A549 treated with Mapracorat at 1 μM for 4 hours (cell line): ENCODE measurements around the gene MBD6. TPM values are rescaled to one million over a fixed set of nuclear protein-coding genes. Genes with fewer than 3 reads are reported as not detected.

ENCODE experiments used
- total RNA-seq: library from RNA; stranded (reverse); fragments of 200-300 nt; extraction: Qiagen RNA extraction; gene quantifications from 5 replicates; pipeline ENCODE4 v1.2.3, GENCODE V29; 2022

MBD6 gene
- 19.4 to 27.6 TPM (median 26.6 TPM) in 5 replicates for total RNA-seq

GRCh38 chr12:57522011-57522886, at the start of gene MBD6:
Gene MBD6, plus strand, starts transcription at chr12:57522824. Its CDS starts 1,480 bp downstream, at chr12:57524304.

GRCh38 chr12:57479376-57480115, 43.1 kb upstream of the MBD6 start, which contains the start of gene ARHGAP9:
Gene ARHGAP9, minus strand, starts transcription at chr12:57479866. Its CDS starts 460 bp downstream, at chr12:57479406.

GRCh38 chr12:57487597-57488401, 34.8 kb upstream of the MBD6 start, which contains the start of gene MARS1:
Gene MARS1, plus strand, starts transcription at chr12:57488068. Its CDS starts 23 bp downstream, at chr12:57488091.

GRCh38 chr12:57520053-57520818, 2.4 kb upstream of the MBD6 start, which contains the start of gene DDIT3:
Gene DDIT3, minus strand, starts transcription at chr12:57520514. Its CDS starts 3,108 bp downstream, at chr12:57517406.

GRCh38 chr12:57546438-57547287, 24.0 kb downstream of the MBD6 start, which contains the start of gene DCTN2:
Gene DCTN2, minus strand, starts transcription at chr12:57547192. Its CDS starts 129 bp downstream, at chr12:57547063.

GRCh38 chr12:57549909-57550640, 27.5 kb downstream of the MBD6 start, which contains the start of gene KIF5A:
Gene KIF5A, plus strand, starts transcription at chr12:57550044. Its CDS starts 228 bp downstream, at chr12:57550272.

Other genes starting within 250 kb of the MBD6 start
- gene R3HDM2, start 91.8 kb upstream of the MBD6 start, total RNA-seq = 7.2 to 8.8 TPM (median 7.9 TPM) in 5 replicates
- gene INHBC, start 88.0 kb upstream of the MBD6 start, total RNA-seq = not detected in 5 replicates
- 0.05 to 0.09 TPM in 2 of 5 replicates, not detected in the others for gene INHBE, start 67.5 kb upstream of the MBD6 start, total RNA-seq
- gene GLI1, start 63.0 kb upstream of the MBD6 start, total RNA-seq = 5.7 to 7.0 TPM (median 6.5 TPM) in 5 replicates
- gene ARHGAP9, start 43.0 kb upstream of the MBD6 start, total RNA-seq = 0.19 to 0.83 TPM (median 0.35 TPM) in 5 replicates
- 137 to 249 TPM (median 138 TPM) in 5 replicates for gene MARS1, start 34.8 kb upstream of the MBD6 start, total RNA-seq
- gene DDIT3, start 2.3 kb upstream of the MBD6 start, total RNA-seq = 27.8 to 30.1 TPM (median 28.8 TPM) in 5 replicates
- gene DCTN2, start 24.4 kb downstream of the MBD6 start, total RNA-seq = 117 to 160 TPM (median 118 TPM) in 5 replicates
- 0.13 to 0.29 TPM (median 0.20 TPM) in 5 replicates for gene KIF5A, start 27.2 kb downstream of the MBD6 start, total RNA-seq
- 38.3 to 48.9 TPM (median 42.1 TPM) in 5 replicates for gene PIP4K2C, start 68.4 kb downstream of the MBD6 start, total RNA-seq
- gene DTX3, start 82.0 kb downstream of the MBD6 start, total RNA-seq = 16.1 to 21.0 TPM (median 17.8 TPM) in 5 replicates
- gene ARHGEF25, start 88.6 kb downstream of the MBD6 start, total RNA-seq = 4.4 to 5.9 TPM (median 5.3 TPM) in 5 replicates
- 30.6 to 47.9 TPM (median 44.0 TPM) in 5 replicates for gene B4GALNT1, start 110.4 kb downstream of the MBD6 start, total RNA-seq
- gene OS9, start 171.3 kb downstream of the MBD6 start, total RNA-seq = 113 to 119 TPM (median 115 TPM) in 5 replicates
- gene AGAP2, start 215.9 kb downstream of the MBD6 start, total RNA-seq = 0.08 to 0.23 TPM (median 0.14 TPM) in 5 replicates
- 15.2 to 21.0 TPM (median 16.4 TPM) in 5 replicates for gene TSPAN31, start 222.2 kb downstream of the MBD6 start, total RNA-seq
- gene CDK4, start 229.5 kb downstream of the MBD6 start, total RNA-seq = 237 to 273 TPM (median 248 TPM) in 5 replicates
- gene MARCHF9, start 232.3 kb downstream of the MBD6 start, total RNA-seq = 6.9 to 8.7 TPM (median 7.3 TPM) in 5 replicates
- 1.5 to 2.8 TPM (median 1.7 TPM) in 5 replicates for gene CYP27B1, start 244.3 kb downstream of the MBD6 start, total RNA-seq
- 47.6 to 55.6 TPM (median 52.6 TPM) in 5 replicates for gene METTL1, start 249.3 kb downstream of the MBD6 start, total RNA-seq
- gene EEF1AKMT3, start 249.8 kb downstream of the MBD6 start, total RNA-seq = 4.8 to 5.7 TPM (median 5.6 TPM) in 5 replicates